Activated CD4-positive, alpha-beta memory T cell treated with anti-CD3 and anti-CD28 coated beads, Interleukin-2, amount 10 ng/mL, durations not matched to agents 7 days and 5 days (primary cell): Measurements from ENCODE around the gene TTYH2. TPM values are rescaled to one million over a fixed set of nuclear protein-coding genes. Genes with fewer than 3 reads are reported as not detected.

Experiments used
- CTCF ChIA-PET: fragments of 350-600 bp; sonication (Branson Sonifier 250); formaldehyde crosslinking; loops from one replicate; lab custom pipeline; 2021; ENCODE audit warnings: antibody characterized with exemption, inconsistent platforms; lab: Charles Lee
- POLR2A ChIA-PET: fragments of 350-600 bp; sonication (Branson Sonifier 250); formaldehyde crosslinking; loops from one replicate; lab custom pipeline; 2021; ENCODE audit warnings: antibody characterized with exemption; lab: Charles Lee
- DNase-seq: peaks from one replicate; pipeline ENCODE4 v3.0.0-alpha.2; 2020
- H3K27ac Mint-ChIP-seq: one replicate; pipeline ENCODE4 v1.8.0; 2021; ENCODE audit warnings: mild to moderate bottlenecking, mixed read lengths
- H3K27me3 Mint-ChIP-seq: one replicate; pipeline ENCODE4 v1.8.0; 2021; ENCODE audit warnings: mixed read lengths
- H3K36me3 Mint-ChIP-seq: one replicate; pipeline ENCODE4 v1.8.0; 2021; ENCODE audit warnings: low read depth, mixed read lengths
- H3K4me1 Mint-ChIP-seq: one replicate; pipeline ENCODE4 v1.8.0; 2021; ENCODE audit warnings: mixed read lengths
- H3K4me3 Mint-ChIP-seq: one replicate; pipeline ENCODE4 v1.8.0; 2021; ENCODE audit warnings: mild to moderate bottlenecking, mixed read lengths
- H3K9me3 Mint-ChIP-seq: one replicate; pipeline ENCODE4 v1.8.0; 2021; ENCODE audit warnings: mixed read lengths
- total RNA-seq, 2 experiments: library from RNA; stranded (reverse); gene quantifications; one replicate each; pipeline ENCODE4 v1.2.3, GENCODE V29; 2021

Gene TTYH2
- total RNA-seq, 2 experiments from 2014 or later = 23.8 to 25.6 TPM

GRCh38 chr17:74211141-74211911, 2.0 kb upstream of the TTYH2 start:
- Mint-ChIP-seq H3K9me3 (no peaks in the 10 kb centered on the region), H3K36me3 (peaks cover 57% of the 10 kb centered on the region), H3K27ac (peak overlapping the region; percentile 87), H3K4me3 (peak overlapping the region; percentile 82), H3K4me1 (peaks cover 83% of the 10 kb centered on the region), H3K27me3 (no peaks in the 10 kb centered on the region)
- DNase-seq = no peak
- ChIA-PET CTCF (interaction anchor here (0.7 to 3.5 kb wide), 8 partner anchors 12 to 168 kb away, joined by 3 to 50 read pairs (median 4); no protein-coding TSS in a partner anchor), POLR2A (interaction anchor here (0.7 to 3.1 kb wide), 8 partner anchors 8 to 158 kb away, joined by 3 to 36 read pairs (median 4); partner anchors contain the start of gene RPL38)

GRCh38 chr17:74211912-74212208, 1.5 kb upstream of the TTYH2 start:
- POLR2A ChIA-PET = interaction anchor here (1.1 to 3.1 kb wide), 7 partner anchors 9 to 158 kb away, joined by 3 to 36 read pairs (median 4); partner anchors contain the start of gene RPL38
- DNase-seq = no peak

GRCh38 chr17:74212209-74212912, 1.0 kb upstream of the TTYH2 start:
- H3K27ac Mint-ChIP-seq = peak overlapping the region; percentile 77
- H3K9me3 Mint-ChIP-seq = no peaks in the 10 kb centered on the region
- peak; percentile 46 for DNase-seq
- ChIA-PET POLR2A (interaction anchor here (1.0 to 3.1 kb wide), 10 partner anchors 9 to 116 kb away, joined by 3 to 36 read pairs (median 8); partner anchors contain the start of gene RPL38), CTCF (interaction anchor here (0.7 to 3.5 kb wide), 16 partner anchors 8 to 167 kb away, joined by 3 to 50 read pairs (median 4); partner anchors contain the start of gene DNAI2)
- peaks cover 57% of the 10 kb centered on the region for H3K36me3 Mint-ChIP-seq
- no peaks in the 10 kb centered on the region for H3K27me3 Mint-ChIP-seq
- H3K4me1 Mint-ChIP-seq = peaks cover 82% of the 10 kb centered on the region
- peak overlapping the region; percentile 82 for H3K4me3 Mint-ChIP-seq

More at GRCh38 chr17:74211912-74212208, 1.5 kb upstream of the TTYH2 start:
- Mint-ChIP-seq H3K27ac (peak overlapping the region; percentile 77), H3K36me3 (peaks cover 56% of the 10 kb centered on the region), H3K9me3 (no peaks in the 10 kb centered on the region), H3K27me3 (no peaks in the 10 kb centered on the region), H3K4me3 (peak overlapping the region; percentile 82), H3K4me1 (peaks cover 84% of the 10 kb centered on the region)
- CTCF ChIA-PET = interaction anchor here (0.7 to 3.5 kb wide), 8 partner anchors 12 to 167 kb away, joined by 3 to 50 read pairs (median 4); no protein-coding TSS in a partner anchor

- H3K9me3 Mint-ChIP-seq = no peaks in the 10 kb centered on the region
- peak; percentile 21 for DNase-seq
- peaks cover 48% of the 10 kb centered on the region for H3K36me3 Mint-ChIP-seq
- peak overlapping the region; percentile 77 for H3K27ac Mint-ChIP-seq
- H3K4me3 Mint-ChIP-seq = peak overlapping the region; percentile 82
- H3K27me3 Mint-ChIP-seq = no peaks in the 10 kb centered on the region
- ChIA-PET CTCF (interaction anchor here (1.0 to 3.5 kb wide), 9 partner anchors 10 to 154 kb away, joined by 3 to 50 read pairs (median 4); partner anchors contain the start of gene DNAI2), POLR2A (interaction anchor here (0.9 to 3.1 kb wide), 7 partner anchors 11 to 133 kb away, joined by 3 to 36 read pairs (median 10); partner anchors contain the start of gene RPL38)
- H3K4me1 Mint-ChIP-seq = peaks cover 72% of the 10 kb centered on the region
Observed at GRCh38 chr17:74213861-74214391, 555 bp downstream of the TTYH2 start.

GRCh38 chr17:74214484-74215341, 1.3 kb downstream of the TTYH2 start:
- H3K4me3 Mint-ChIP-seq = peak overlapping the region; percentile 82
- POLR2A ChIA-PET = interaction anchor here (0.9 to 3.1 kb wide), 3 partner anchors 11 to 70 kb away, joined by 3 to 36 read pairs (median 4); partner anchors contain the start of gene RPL38
- DNase-seq = no peak
- H3K9me3 Mint-ChIP-seq = no peaks in the 10 kb centered on the region
- H3K36me3 Mint-ChIP-seq = peaks cover 45% of the 10 kb centered on the region
- H3K27ac Mint-ChIP-seq = peak overlapping the region; percentile 77
- H3K27me3 Mint-ChIP-seq = no peaks in the 10 kb centered on the region
- peaks cover 65% of the 10 kb centered on the region for H3K4me1 Mint-ChIP-seq
- CTCF ChIA-PET = interaction anchor here (1.0 kb wide), 1 partner anchor 82 kb away, joined by 3 read pairs; no protein-coding TSS in a partner anchor

GRCh38 chr17:74215342-74215727, 2.0 kb downstream of the TTYH2 start:
- Mint-ChIP-seq H3K4me3 (peak overlapping the region; percentile 82), H3K27ac (no peak overlapping the region), H3K36me3 (peaks cover 40% of the 10 kb centered on the region), H3K27me3 (no peaks in the 10 kb centered on the region), H3K4me1 (peaks cover 59% of the 10 kb centered on the region), H3K9me3 (no peaks in the 10 kb centered on the region)
- POLR2A ChIA-PET = interaction anchor here (1.1 kb wide), 1 partner anchor 65 kb away, joined by 3 read pairs; no protein-coding TSS in a partner anchor
- CTCF ChIA-PET = no interaction called here
- DNase-seq = peak; percentile 20

GRCh38 chr17:74216505-74216904, 3.1 kb downstream of the TTYH2 start:
- POLR2A ChIA-PET = no interaction called here
- Mint-ChIP-seq H3K4me3 (no peak overlapping the region), H3K9me3 (no peaks in the 10 kb centered on the region), H3K36me3 (peaks cover 31% of the 10 kb centered on the region), H3K4me1 (peaks cover 47% of the 10 kb centered on the region), H3K27me3 (no peaks in the 10 kb centered on the region), H3K27ac (no peak overlapping the region)
- CTCF ChIA-PET = interaction anchor here (1.4 kb wide), 1 partner anchor 145 kb away, joined by 4 read pairs; the partner anchor contains the start of gene BTBD17
- no peak for DNase-seq

GRCh38 chr17:74217037-74217730, 3.8 kb downstream of the TTYH2 start:
- no peak overlapping the region for H3K4me3 Mint-ChIP-seq
- ChIA-PET POLR2A (no interaction called here), CTCF (interaction anchor here (0.7 to 1.4 kb wide), 3 partner anchors 144 to 658 kb away, joined by 3 to 4 read pairs (median 3); partner anchors contain the start of genes BTBD17 and GPR142)

GRCh38 chr17:74217888-74218287, 4.5 kb downstream of the TTYH2 start:
- Mint-ChIP-seq H3K4me1 (peaks cover 35% of the 10 kb centered on the region), H3K9me3 (no peaks in the 10 kb centered on the region), H3K4me3 (no peak overlapping the region), H3K27me3 (no peaks in the 10 kb centered on the region), H3K27ac (no peak overlapping the region), H3K36me3 (peaks cover 26% of the 10 kb centered on the region)
- ChIA-PET POLR2A (no interaction called here), CTCF (interaction anchor here (0.7 to 1.4 kb wide), 2 partner anchors 143 to 150 kb away, joined by 3 to 4 read pairs; partner anchors contain the start of genes BTBD17 and GPR142)
- no peak for DNase-seq

More at GRCh38 chr17:74217037-74217730, 3.8 kb downstream of the TTYH2 start:
- H3K27ac Mint-ChIP-seq = no peak overlapping the region
- peaks cover 41% of the 10 kb centered on the region for H3K4me1 Mint-ChIP-seq
- H3K36me3 Mint-ChIP-seq = peaks cover 25% of the 10 kb centered on the region
- no peak for DNase-seq
- no peaks in the 10 kb centered on the region for H3K27me3 Mint-ChIP-seq
- no peaks in the 10 kb centered on the region for H3K9me3 Mint-ChIP-seq

- Mint-ChIP-seq H3K27me3 (no peaks in the 10 kb centered on the region), H3K27ac (no peak overlapping the region), H3K4me3 (no peak overlapping the region), H3K9me3 (no peaks in the 10 kb centered on the region), H3K4me1 (peaks cover 31% of the 10 kb centered on the region), H3K36me3 (peaks cover 26% of the 10 kb centered on the region)
- ChIA-PET POLR2A (no interaction called here), CTCF (interaction anchor here (0.7 kb wide), 2 partner anchors 23 to 81 kb away, joined by 3 read pairs; no protein-coding TSS in a partner anchor)
- DNase-seq = no peak
Observed at GRCh38 chr17:74218436-74218835, 5.1 kb downstream of the TTYH2 start.

GRCh38 chr17:74219576-74220133, 6.3 kb downstream of the TTYH2 start:
- POLR2A ChIA-PET = interaction anchor here (1.1 to 1.4 kb wide), 2 partner anchors 15 to 16 kb away, joined by 3 to 6 read pairs; partner anchors contain the start of gene RPL38
- Mint-ChIP-seq H3K27me3 (no peaks in the 10 kb centered on the region), H3K4me1 (peaks cover 27% of the 10 kb centered on the region), H3K9me3 (no peaks in the 10 kb centered on the region), H3K4me3 (no peak overlapping the region), H3K27ac (no peak overlapping the region), H3K36me3 (peaks cover 30% of the 10 kb centered on the region)
- DNase-seq = no peak
- CTCF ChIA-PET = interaction anchor here (0.9 kb wide), 1 partner anchor 20 kb away, joined by 3 read pairs; no protein-coding TSS in a partner anchor
